Skeletal muscle satellite cell (primary cell): ENCODE data around the gene BORCS5.
A peak's percentile ranks its signal among the peaks of the same experiment; 100 is the strongest.
"Not testable (repeated sequence)": the region's sequence is repeated elsewhere in the genome, so short reads cannot be mapped to it uniquely, and the experiment has no call there.

ENCODE experiments used
- H3K27me3 ChIP-seq: 2 replicates; pipeline ENCODE4 v1.7.0; 2013; ENCODE audit warnings: low read length; ENCODE audit not compliant: control insufficient read depth, insufficient read depth
- H3K36me3 ChIP-seq: 2 replicates; pipeline ENCODE4 v1.7.0; 2013; ENCODE audit warnings: mild to moderate bottlenecking, control low read depth, low read length; ENCODE audit not compliant: insufficient read depth
- H3K4me1 ChIP-seq: 2 replicates; pipeline ENCODE4 v1.7.0; 2013; ENCODE audit warnings: low read length; ENCODE audit not compliant: control insufficient read depth, insufficient read depth
- H3K4me2 ChIP-seq: 2 replicates; pipeline ENCODE4 v1.7.0; 2013; ENCODE audit warnings: mild to moderate bottlenecking, low read length
- H3K4me3 ChIP-seq: 2 replicates; pipeline ENCODE4 v1.7.0; 2013; ENCODE audit warnings: low read length
- H3K9ac ChIP-seq: 2 replicates; pipeline ENCODE4 v1.7.0; 2013; ENCODE audit warnings: mild to moderate bottlenecking, low read depth, low read length, moderate library complexity
- H3K9me3 ChIP-seq: replicated peaks from 2 replicates; pipeline ENCODE4 v1.7.0; 2013; ENCODE audit warnings: mild to moderate bottlenecking, control low read depth, low read length

BORCS5 gene

GRCh38 chr12:12334367-12335040 is 22.4 kb upstream of the BORCS5 start:
- Histone ChIP-seq H3K9me3 (no peaks in the 10 kb centered on the region), H3K4me3 (no peak overlapping the region), H3K27me3 (peaks cover 8% of the 10 kb centered on the region), H3K9ac (no peak overlapping the region), H3K36me3 (no peaks in the 10 kb centered on the region), H3K4me1 (peaks cover 12% of the 10 kb centered on the region), H3K4me2 (peak overlapping the region; percentile 51)

GRCh38 chr12:12336049-12336411 is 20.8 kb upstream of the BORCS5 start:
- Histone ChIP-seq H3K36me3 (no peaks in the 10 kb centered on the region), H3K9me3 (no peaks in the 10 kb centered on the region), H3K9ac (no peak overlapping the region), H3K27me3 (peaks cover 8% of the 10 kb centered on the region), H3K4me1 (peaks cover 12% of the 10 kb centered on the region), H3K4me2 (no peak overlapping the region), H3K4me3 (no peak overlapping the region)

- H3K27me3 ChIP-seq = peaks cover 7% of the 10 kb centered on the region
These were observed 20.4 kb upstream of the BORCS5 start for GRCh38 chr12:12336511-12336910.

GRCh38 chr12:12338527-12339168 is 18.2 kb upstream of the BORCS5 start:
- Histone ChIP-seq H3K4me2 (no peak overlapping the region), H3K4me3 (no peak overlapping the region), H3K9ac (no peak overlapping the region), H3K9me3 (no peaks in the 10 kb centered on the region), H3K27me3 (no peaks in the 10 kb centered on the region), H3K36me3 (no peaks in the 10 kb centered on the region), H3K4me1 (peaks cover 12% of the 10 kb centered on the region)

More at GRCh38 chr12:12336511-12336910, 20.4 kb upstream of the BORCS5 start:
- H3K4me3 ChIP-seq = no peak overlapping the region
- no peaks in the 10 kb centered on the region for H3K36me3 ChIP-seq
- H3K9ac ChIP-seq = no peak overlapping the region
- no peaks in the 10 kb centered on the region for H3K9me3 ChIP-seq
- no peak overlapping the region for H3K4me2 ChIP-seq
- H3K4me1 ChIP-seq = peaks cover 12% of the 10 kb centered on the region

GRCh38 chr12:12349711-12350665 is 6.9 kb upstream of the BORCS5 start, which contains the start of gene MANSC1:
Gene MANSC1 (minus strand): TSS chr12:12350242. CDS start chr12:12343314, 6,928 bp downstream.
- H3K4me2 ChIP-seq = peak within 1 kb of the TSS; percentile 97
- peak within 1 kb of the TSS; percentile 75 for H3K4me3 ChIP-seq
- H3K27me3 ChIP-seq = peaks cover 3% of the 10 kb centered on the region
- H3K4me1 ChIP-seq = no peaks in the 10 kb centered on the region
- H3K9ac ChIP-seq = peak within 1 kb of the TSS; percentile 71
- H3K9me3 ChIP-seq = no peaks in the 10 kb centered on the region
- H3K36me3 ChIP-seq = no peaks in the 10 kb centered on the region

GRCh38 chr12:12350868-12351463 is 5.9 kb upstream of the BORCS5 start:
- no peak overlapping the region for H3K9ac ChIP-seq
- no peak overlapping the region for H3K4me2 ChIP-seq
- H3K4me1 ChIP-seq = no peaks in the 10 kb centered on the region
- no peaks in the 10 kb centered on the region for H3K36me3 ChIP-seq
- H3K4me3 ChIP-seq = no peak overlapping the region
- peaks cover 3% of the 10 kb centered on the region for H3K27me3 ChIP-seq
- H3K9me3 ChIP-seq = no peaks in the 10 kb centered on the region

GRCh38 chr12:12351468-12352185 is 5.3 kb upstream of the BORCS5 start:
- not testable (repeated sequence) for H3K4me1 ChIP-seq, H3K9me3 ChIP-seq, H3K4me3 ChIP-seq, H3K9ac ChIP-seq, H3K36me3 ChIP-seq, H3K4me2 ChIP-seq, H3K27me3 ChIP-seq

GRCh38 chr12:12353276-12353675 is 3.6 kb upstream of the BORCS5 start:
- Histone ChIP-seq H3K4me1 (peaks cover 10% of the 10 kb centered on the region), H3K9ac (no peak overlapping the region), H3K4me2 (no peak overlapping the region), H3K27me3 (peaks cover 3% of the 10 kb centered on the region), H3K4me3 (no peak overlapping the region), H3K9me3 (no peaks in the 10 kb centered on the region), H3K36me3 (no peaks in the 10 kb centered on the region)

- peaks cover 3% of the 10 kb centered on the region for H3K27me3 ChIP-seq
- H3K4me1 ChIP-seq = peaks cover 14% of the 10 kb centered on the region
- no peak overlapping the region for H3K4me3 ChIP-seq
- H3K9ac ChIP-seq = no peak overlapping the region
- no peaks in the 10 kb centered on the region for H3K36me3 ChIP-seq
- no peak overlapping the region for H3K4me2 ChIP-seq
- H3K9me3 ChIP-seq = no peaks in the 10 kb centered on the region
These were observed 3.1 kb upstream of the BORCS5 start for GRCh38 chr12:12353807-12354206.

- Histone ChIP-seq H3K4me1 (peaks cover 14% of the 10 kb centered on the region), H3K4me2 (peak overlapping the region; percentile 80), H3K9ac (peak overlapping the region; percentile 90), H3K9me3 (no peaks in the 10 kb centered on the region), H3K27me3 (no peaks in the 10 kb centered on the region), H3K36me3 (no peaks in the 10 kb centered on the region), H3K4me3 (peak overlapping the region; percentile 99)
These were observed 397 bp upstream of the BORCS5 start for GRCh38 chr12:12356467-12356895.
